Measurements from ENCODE around the gene KIAA1586. TPM values are rescaled to one million over a fixed set of nuclear protein-coding genes. Genes with fewer than 3 reads are reported as not detected.

The KIAA1586 gene
- total RNA-seq, 4 donors from 2014 or later, result 6.2 to 9.9 (median 8.7) TPM

DNA sequence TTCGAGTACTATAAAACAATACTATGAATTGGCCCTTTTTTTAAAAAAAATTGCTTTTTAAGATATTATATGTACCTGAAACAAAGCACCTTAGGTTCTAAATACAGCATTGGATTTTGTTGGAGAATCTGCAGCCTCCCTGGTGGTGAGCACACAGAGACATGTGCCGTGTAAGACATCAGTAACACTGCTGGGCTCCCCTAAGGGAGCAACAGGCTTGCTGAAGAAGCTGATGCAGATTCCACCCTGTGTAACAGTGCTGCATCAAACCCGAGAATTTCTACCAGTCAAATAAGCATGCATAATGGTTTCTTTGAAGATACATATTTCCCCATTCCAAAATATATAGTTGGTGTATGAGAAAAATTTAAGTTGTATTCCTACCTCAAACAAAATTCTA lies 17.4 kb downstream of the KIAA1586 start:
- no peaks in the 10 kb centered on the region for H3K27me3 ChIP-seq
- no peak overlapping the region for H3K27ac ChIP-seq (replicated peaks in 1 of 4)
- H3K4me1 ChIP-seq, result no peaks in the 10 kb centered on the region
- intact Hi-C loops (cut with DNase I), result no loop called here
- 92% methylated on average over 3 of the region's 3 CpGs for WGBS
- peaks cover 0 to 67% (median 31%) of the 10 kb centered on the region in 4 donors for H3K36me3 ChIP-seq
- H3K9me3 ChIP-seq, result no peaks in the 10 kb centered on the region
- TF ChIP-seq, protein P1, sequence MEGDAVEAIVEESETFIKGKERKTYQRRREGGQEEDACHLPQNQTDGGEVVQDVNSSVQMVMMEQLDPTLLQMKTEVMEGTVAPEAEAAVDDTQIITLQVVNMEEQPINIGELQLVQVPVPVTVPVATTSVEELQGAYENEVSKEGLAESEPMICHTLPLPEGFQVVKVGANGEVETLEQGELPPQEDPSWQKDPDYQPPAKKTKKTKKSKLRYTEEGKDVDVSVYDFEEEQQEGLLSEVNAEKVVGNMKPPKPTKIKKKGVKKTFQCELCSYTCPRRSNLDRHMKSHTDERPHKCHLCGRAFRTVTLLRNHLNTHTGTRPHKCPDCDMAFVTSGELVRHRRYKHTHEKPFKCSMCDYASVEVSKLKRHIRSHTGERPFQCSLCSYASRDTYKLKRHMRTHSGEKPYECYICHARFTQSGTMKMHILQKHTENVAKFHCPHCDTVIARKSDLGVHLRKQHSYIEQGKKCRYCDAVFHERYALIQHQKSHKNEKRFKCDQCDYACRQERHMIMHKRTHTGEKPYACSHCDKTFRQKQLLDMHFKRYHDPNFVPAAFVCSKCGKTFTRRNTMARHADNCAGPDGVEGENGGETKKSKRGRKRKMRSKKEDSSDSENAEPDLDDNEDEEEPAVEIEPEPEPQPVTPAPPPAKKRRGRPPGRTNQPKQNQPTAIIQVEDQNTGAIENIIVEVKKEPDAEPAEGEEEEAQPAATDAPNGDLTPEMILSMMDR (IDR thresholded peaks at IDR 0.05), result no peak
- no peak for TF ChIP-seq EP300 (IDR thresholded peaks at IDR 0.05)
- TF ChIP-seq POLR2A (IDR thresholded peaks at IDR 0.05; ENCODE audit: low read depth), result no peak
- TF ChIP-seq POLR2AphosphoS5 (IDR thresholded peaks at IDR 0.05), result no peak
- no peak overlapping the region for H3K4me3 ChIP-seq
- DNase-seq (ENCODE audit: extremely low spot score), result no peak

GRCh38 chr6:57064809-57065208 lies 18.3 kb downstream of the KIAA1586 start:
- TF ChIP-seq EP300 (IDR thresholded peaks at IDR 0.05), result no peak
- TF ChIP-seq POLR2A (IDR thresholded peaks at IDR 0.05; ENCODE audit: low read depth), result no peak
- TF ChIP-seq POLR2AphosphoS5 (IDR thresholded peaks at IDR 0.05), result no peak
- TF ChIP-seq, protein P1 (IDR thresholded peaks at IDR 0.05), result no peak
- no peaks in the 10 kb centered on the region for H3K9me3 ChIP-seq
- H3K4me1 ChIP-seq, result no peaks in the 10 kb centered on the region
- no peak overlapping the region for H3K27ac ChIP-seq (replicated peaks in 1 of 4)
- no peaks in the 10 kb centered on the region for H3K27me3 ChIP-seq
- peaks cover 0 to 60% (median 27%) of the 10 kb centered on the region in 4 donors for H3K36me3 ChIP-seq
- H3K4me3 ChIP-seq, result no peak overlapping the region
- intact Hi-C loops (cut with DNase I), result no loop called here
- DNase-seq (ENCODE audit: extremely low spot score), result no peak
- WGBS, result 83% methylated on average over 1 of the region's 1 CpG

DNA sequence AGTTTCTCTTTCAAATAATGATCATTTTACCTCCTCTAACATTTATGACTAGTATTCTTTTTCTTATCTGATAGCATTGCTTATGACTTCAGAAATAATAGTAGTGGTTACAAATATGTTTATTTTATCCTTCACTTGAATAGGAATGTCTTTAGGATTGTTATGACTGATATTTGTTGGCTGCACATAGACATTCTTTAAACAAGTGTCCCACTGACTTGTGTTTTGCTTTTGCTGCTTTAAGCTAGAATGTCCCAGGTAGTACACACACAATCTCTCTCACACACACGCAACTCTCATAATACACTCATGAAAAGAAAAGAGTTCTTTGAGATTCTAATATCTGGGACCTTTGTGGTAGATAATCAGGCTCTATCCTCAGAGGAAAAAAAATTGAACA lies 21.6 kb downstream of the KIAA1586 start:
- 92% methylated on average over 1 of the region's 1 CpG for WGBS
- no peaks in the 10 kb centered on the region for H3K27me3 ChIP-seq
- no peak overlapping the region for H3K4me3 ChIP-seq
- H3K27ac ChIP-seq (replicated peaks in 1 of 4), result no peak overlapping the region
- intact Hi-C loops (cut with DNase I), result no loop called here
- TF ChIP-seq POLR2A (IDR thresholded peaks at IDR 0.05; ENCODE audit: low read depth), result no peak
- TF ChIP-seq, protein P1 (IDR thresholded peaks at IDR 0.05), result no peak
- no peak for TF ChIP-seq POLR2AphosphoS5 (IDR thresholded peaks at IDR 0.05)
- no peak for TF ChIP-seq EP300 (IDR thresholded peaks at IDR 0.05)
- H3K36me3 ChIP-seq, result peaks cover 0 to 29% (median 14%) of the 10 kb centered on the region in 4 donors
- H3K4me1 ChIP-seq, result no peaks in the 10 kb centered on the region
- no peaks in the 10 kb centered on the region for H3K9me3 ChIP-seq
- no peak for DNase-seq (ENCODE audit: extremely low spot score)

GRCh38 chr6:57069228-57069627 lies 22.7 kb downstream of the KIAA1586 start:
- H3K27me3 ChIP-seq, result no peaks in the 10 kb centered on the region
- no peak for DNase-seq (ENCODE audit: extremely low spot score)
- no peak overlapping the region for H3K27ac ChIP-seq (replicated peaks in 1 of 4)
- TF ChIP-seq, protein P1 (IDR thresholded peaks at IDR 0.05), result no peak
- TF ChIP-seq POLR2A (IDR thresholded peaks at IDR 0.05; ENCODE audit: low read depth), result no peak
- no peak for TF ChIP-seq POLR2AphosphoS5 (IDR thresholded peaks at IDR 0.05)
- 78% methylated on average over 4 of the region's 4 CpGs for WGBS
- H3K36me3 ChIP-seq, result peaks cover 0 to 29% (median 8%) of the 10 kb centered on the region in 4 donors
- intact Hi-C loops (cut with DNase I), result no loop called here
- H3K4me3 ChIP-seq, result no peak overlapping the region
- H3K4me1 ChIP-seq, result no peaks in the 10 kb centered on the region
- no peaks in the 10 kb centered on the region for H3K9me3 ChIP-seq

DNA sequence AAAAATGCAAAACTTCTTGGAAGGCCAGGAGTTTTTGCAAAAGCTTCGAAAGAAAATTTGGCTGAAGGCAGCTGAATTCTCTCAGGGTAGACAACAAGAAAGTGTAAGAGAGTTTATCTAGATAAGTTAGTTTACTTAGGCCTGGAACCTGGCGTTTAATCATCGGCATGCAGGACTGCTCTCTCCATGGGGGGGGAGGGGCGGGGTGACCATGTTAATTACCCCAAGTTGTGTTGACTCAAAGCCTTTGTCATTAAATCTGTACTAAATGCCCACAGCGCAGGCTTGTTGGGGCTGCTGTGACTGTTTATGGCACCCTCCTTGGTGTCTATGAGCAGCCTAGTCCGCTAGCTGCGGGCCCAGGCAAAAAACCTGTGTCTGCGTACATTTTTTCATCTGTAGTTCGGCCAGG lies 23.4 kb downstream of the KIAA1586 start:
- Histone ChIP-seq H3K4me1 (no peaks in the 10 kb centered on the region), H3K27ac (replicated peaks in 1 of 4) (no peak overlapping the region), H3K4me3 (no peak overlapping the region), H3K9me3 (no peaks in the 10 kb centered on the region), H3K27me3 (no peaks in the 10 kb centered on the region), H3K36me3 (peaks cover 0 to 22% (median 5%) of the 10 kb centered on the region in 4 donors)
- intact Hi-C loops (cut with DNase I), result no loop called here
- WGBS, result 79% methylated on average over 9 of the region's 9 CpGs
- TF ChIP-seq POLR2A (IDR thresholded peaks at IDR 0.05; ENCODE audit: low read depth), result no peak
- no peak for TF ChIP-seq POLR2AphosphoS5 (IDR thresholded peaks at IDR 0.05)
- TF ChIP-seq, protein P1 (IDR thresholded peaks at IDR 0.05), result no peak
- TF ChIP-seq EP300 (IDR thresholded peaks at IDR 0.05), result no peak
- DNase-seq (ENCODE audit: extremely low spot score), result no peak

Measured in esophagus muscularis mucosa (tissue), 4 donors.